Measurements from ENCODE around the gene EFCAB8.

EFCAB8 gene

GRCh38 chr20:32906871-32907495 lies 48.3 kb downstream of the EFCAB8 start:
- H3K27me3 ChIP-seq (ENCODE audit: control insufficient read depth in 2 of 2, insufficient read depth in 2 of 2, low read length in 2 of 2): no peaks in the 10 kb centered on the region
- H3K27ac ChIP-seq (ENCODE audit: low read depth in 2 of 2, low read length in 2 of 2): no peak overlapping the region
- H3K36me3 ChIP-seq (ENCODE audit: control insufficient read depth in 2 of 2, insufficient read depth in 2 of 2, low read length in 2 of 2): no peaks in the 10 kb centered on the region
- no peak overlapping the region for H3K4me3 ChIP-seq (ENCODE audit: low read length in 2 of 2)
- H3K9me3 ChIP-seq (ENCODE audit: control insufficient read depth in 2 of 2, low read length in 2 of 2): no peaks in the 10 kb centered on the region
- H3K4me1 ChIP-seq (ENCODE audit: control insufficient read depth in 2 of 2, insufficient read depth in 2 of 2, low read length in 2 of 2): no peaks in the 10 kb centered on the region
- no peak overlapping the region for H3K9ac ChIP-seq (ENCODE audit: low read depth in 1 of 2, low read length in 2 of 2)

- Histone ChIP-seq H3K36me3 (ENCODE audit: control insufficient read depth in 2 of 2, insufficient read depth in 2 of 2, low read length in 2 of 2) (no peaks in the 10 kb centered on the region), H3K27me3 (ENCODE audit: control insufficient read depth in 2 of 2, insufficient read depth in 2 of 2, low read length in 2 of 2) (no peaks in the 10 kb centered on the region), H3K9ac (ENCODE audit: low read depth in 1 of 2, low read length in 2 of 2) (no peak overlapping the region), H3K4me1 (ENCODE audit: control insufficient read depth in 2 of 2, insufficient read depth in 2 of 2, low read length in 2 of 2) (no peaks in the 10 kb centered on the region), H3K4me3 (ENCODE audit: low read length in 2 of 2) (no peak overlapping the region), H3K9me3 (ENCODE audit: control insufficient read depth in 2 of 2, low read length in 2 of 2) (no peaks in the 10 kb centered on the region), H3K27ac (ENCODE audit: low read depth in 2 of 2, low read length in 2 of 2) (no peak overlapping the region)
These were observed 49.2 kb downstream of the EFCAB8 start for GRCh38 chr20:32907886-32908285.

- H3K36me3 ChIP-seq (ENCODE audit: control insufficient read depth in 2 of 2, insufficient read depth in 2 of 2, low read length in 2 of 2): no peaks in the 10 kb centered on the region
- no peaks in the 10 kb centered on the region for H3K27me3 ChIP-seq (ENCODE audit: control insufficient read depth in 2 of 2, insufficient read depth in 2 of 2, low read length in 2 of 2)
- H3K4me1 ChIP-seq (ENCODE audit: control insufficient read depth in 2 of 2, insufficient read depth in 2 of 2, low read length in 2 of 2): no peaks in the 10 kb centered on the region
- no peak overlapping the region for H3K27ac ChIP-seq (ENCODE audit: low read depth in 2 of 2, low read length in 2 of 2)
- H3K9ac ChIP-seq (ENCODE audit: low read depth in 1 of 2, low read length in 2 of 2): no peak overlapping the region
- no peaks in the 10 kb centered on the region for H3K9me3 ChIP-seq (ENCODE audit: control insufficient read depth in 2 of 2, low read length in 2 of 2)
- H3K4me3 ChIP-seq (ENCODE audit: low read length in 2 of 2): no peak overlapping the region
These were observed 49.9 kb downstream of the EFCAB8 start for GRCh38 chr20:32908334-32909292.

GRCh38 chr20:32909451-32909850 lies 50.7 kb downstream of the EFCAB8 start:
- no peaks in the 10 kb centered on the region for H3K27me3 ChIP-seq (ENCODE audit: control insufficient read depth in 2 of 2, insufficient read depth in 2 of 2, low read length in 2 of 2)
- H3K36me3 ChIP-seq (ENCODE audit: control insufficient read depth in 2 of 2, insufficient read depth in 2 of 2, low read length in 2 of 2): no peaks in the 10 kb centered on the region
- no peak overlapping the region for H3K9ac ChIP-seq (ENCODE audit: low read depth in 1 of 2, low read length in 2 of 2)
- no peaks in the 10 kb centered on the region for H3K9me3 ChIP-seq (ENCODE audit: control insufficient read depth in 2 of 2, low read length in 2 of 2)
- no peak overlapping the region for H3K27ac ChIP-seq (ENCODE audit: low read depth in 2 of 2, low read length in 2 of 2)
- no peaks in the 10 kb centered on the region for H3K4me1 ChIP-seq (ENCODE audit: control insufficient read depth in 2 of 2, insufficient read depth in 2 of 2, low read length in 2 of 2)
- no peak overlapping the region for H3K4me3 ChIP-seq (ENCODE audit: low read length in 2 of 2)

GRCh38 chr20:32909896-32910571 lies 51.3 kb downstream of the EFCAB8 start:
- no peak overlapping the region for H3K9ac ChIP-seq (ENCODE audit: low read depth in 1 of 2, low read length in 2 of 2)
- H3K4me1 ChIP-seq (ENCODE audit: control insufficient read depth in 2 of 2, insufficient read depth in 2 of 2, low read length in 2 of 2): no peaks in the 10 kb centered on the region
- no peaks in the 10 kb centered on the region for H3K9me3 ChIP-seq (ENCODE audit: control insufficient read depth in 2 of 2, low read length in 2 of 2)
- no peak overlapping the region for H3K27ac ChIP-seq (ENCODE audit: low read depth in 2 of 2, low read length in 2 of 2)
- no peaks in the 10 kb centered on the region for H3K36me3 ChIP-seq (ENCODE audit: control insufficient read depth in 2 of 2, insufficient read depth in 2 of 2, low read length in 2 of 2)
- H3K4me3 ChIP-seq (ENCODE audit: low read length in 2 of 2): no peak overlapping the region
- no peaks in the 10 kb centered on the region for H3K27me3 ChIP-seq (ENCODE audit: control insufficient read depth in 2 of 2, insufficient read depth in 2 of 2, low read length in 2 of 2)

GRCh38 chr20:32911355-32911754 lies 52.6 kb downstream of the EFCAB8 start:
- no peaks in the 10 kb centered on the region for H3K36me3 ChIP-seq (ENCODE audit: control insufficient read depth in 2 of 2, insufficient read depth in 2 of 2, low read length in 2 of 2)
- H3K27ac ChIP-seq (ENCODE audit: low read depth in 2 of 2, low read length in 2 of 2): no peak overlapping the region

GRCh38 chr20:32912688-32913087 lies 54.0 kb downstream of the EFCAB8 start:
- H3K27ac ChIP-seq (ENCODE audit: low read depth in 2 of 2, low read length in 2 of 2): no peak overlapping the region
- no peaks in the 10 kb centered on the region for H3K27me3 ChIP-seq (ENCODE audit: control insufficient read depth in 2 of 2, insufficient read depth in 2 of 2, low read length in 2 of 2)
- H3K9me3 ChIP-seq (ENCODE audit: control insufficient read depth in 2 of 2, low read length in 2 of 2): peaks cover 0 to 2% of the 10 kb centered on the region in 2 donors
- no peak overlapping the region for H3K4me3 ChIP-seq (ENCODE audit: low read length in 2 of 2)
- H3K4me1 ChIP-seq (ENCODE audit: control insufficient read depth in 2 of 2, insufficient read depth in 2 of 2, low read length in 2 of 2): no peaks in the 10 kb centered on the region
- H3K9ac ChIP-seq (ENCODE audit: low read depth in 1 of 2, low read length in 2 of 2): no peak overlapping the region
- H3K36me3 ChIP-seq (ENCODE audit: control insufficient read depth in 2 of 2, insufficient read depth in 2 of 2, low read length in 2 of 2): no peaks in the 10 kb centered on the region

More at GRCh38 chr20:32911355-32911754, 52.6 kb downstream of the EFCAB8 start:
- Histone ChIP-seq H3K4me1 (ENCODE audit: control insufficient read depth in 2 of 2, insufficient read depth in 2 of 2, low read length in 2 of 2) (no peaks in the 10 kb centered on the region), H3K27me3 (ENCODE audit: control insufficient read depth in 2 of 2, insufficient read depth in 2 of 2, low read length in 2 of 2) (no peaks in the 10 kb centered on the region), H3K4me3 (ENCODE audit: low read length in 2 of 2) (no peak overlapping the region), H3K9me3 (ENCODE audit: control insufficient read depth in 2 of 2, low read length in 2 of 2) (peaks cover 0 to 2% of the 10 kb centered on the region in 2 donors), H3K9ac (ENCODE audit: low read depth in 1 of 2, low read length in 2 of 2) (no peak overlapping the region)

GRCh38 chr20:32914031-32914430 lies 55.3 kb downstream of the EFCAB8 start:
- H3K27me3 ChIP-seq (ENCODE audit: control insufficient read depth in 2 of 2, insufficient read depth in 2 of 2, low read length in 2 of 2): no peaks in the 10 kb centered on the region
- no peaks in the 10 kb centered on the region for H3K36me3 ChIP-seq (ENCODE audit: control insufficient read depth in 2 of 2, insufficient read depth in 2 of 2, low read length in 2 of 2)
- H3K27ac ChIP-seq (ENCODE audit: low read depth in 2 of 2, low read length in 2 of 2): no peak overlapping the region
- H3K9ac ChIP-seq (ENCODE audit: low read depth in 1 of 2, low read length in 2 of 2): no peak overlapping the region
- peaks cover 0 to 2% of the 10 kb centered on the region in 2 donors for H3K9me3 ChIP-seq (ENCODE audit: control insufficient read depth in 2 of 2, low read length in 2 of 2)
- H3K4me1 ChIP-seq (ENCODE audit: control insufficient read depth in 2 of 2, insufficient read depth in 2 of 2, low read length in 2 of 2): no peaks in the 10 kb centered on the region
- no peak overlapping the region for H3K4me3 ChIP-seq (ENCODE audit: low read length in 2 of 2)

- H3K27me3 ChIP-seq (ENCODE audit: control insufficient read depth in 2 of 2, insufficient read depth in 2 of 2, low read length in 2 of 2): no peaks in the 10 kb centered on the region
- H3K9ac ChIP-seq (ENCODE audit: low read depth in 1 of 2, low read length in 2 of 2): no peak overlapping the region
- H3K4me1 ChIP-seq (ENCODE audit: control insufficient read depth in 2 of 2, insufficient read depth in 2 of 2, low read length in 2 of 2): no peaks in the 10 kb centered on the region
- no peak overlapping the region for H3K4me3 ChIP-seq (ENCODE audit: low read length in 2 of 2)
- H3K36me3 ChIP-seq (ENCODE audit: control insufficient read depth in 2 of 2, insufficient read depth in 2 of 2, low read length in 2 of 2): no peaks in the 10 kb centered on the region
- H3K27ac ChIP-seq (ENCODE audit: low read depth in 2 of 2, low read length in 2 of 2): no peak overlapping the region
- H3K9me3 ChIP-seq (ENCODE audit: control insufficient read depth in 2 of 2, low read length in 2 of 2): peaks cover 0 to 2% of the 10 kb centered on the region in 2 donors
These were observed 58.6 kb downstream of the EFCAB8 start for GRCh38 chr20:32917191-32917950.

All from mucosa of rectum (tissue), 2 donors.